SH-SY5Y (cell line): ENCODE measurements around the gene UNKL.

Source experiments
- GATA2 ChIP-seq: IDR thresholded peaks from 2 replicates; pipeline ENCODE4 v1.6.1; 2011; ENCODE audit warnings: mild to moderate bottlenecking, low read depth, low read length
- GATA3 ChIP-seq: IDR thresholded peaks from 2 replicates; pipeline ENCODE4 v1.6.1; 2011; ENCODE audit warnings: low read depth, mild to moderate bottlenecking, low read length, moderate library complexity

GRCh38 chr16:1432388-1433262 lies 18.1 kb upstream of the UNKL start:
- no peak for TF ChIP-seq GATA2
- TF ChIP-seq GATA3 = no peak
